Dedifferentiated amniotic fluid mesenchymal stem cell (primary cell): ENCODE data around the gene EXTL1.

ENCODE experiments used
- DNase-seq: peaks from one replicate; pipeline ENCODE4 v3.0.0-alpha.2; 2016; ENCODE audit errors: extremely low spot score

EXTL1 gene

DNA sequence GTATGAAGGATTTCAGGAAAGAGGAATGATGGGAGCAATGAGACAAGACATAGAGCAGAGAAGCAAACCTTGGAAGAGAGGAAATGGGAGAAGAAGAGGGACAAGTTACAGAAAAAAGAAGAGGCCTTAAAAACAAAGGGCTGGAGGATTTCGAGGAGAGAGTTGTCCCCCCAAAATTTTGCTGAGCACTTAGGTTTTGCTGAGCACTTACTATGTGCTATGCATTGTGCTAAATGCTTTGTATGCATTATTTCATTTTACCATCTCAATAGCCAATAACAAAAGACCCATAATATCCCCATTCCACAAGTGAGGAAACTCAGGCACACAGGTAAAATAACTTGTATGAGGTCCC lies 48.3 kb downstream of the EXTL1 start:
- DNase-seq: no peak

DNA sequence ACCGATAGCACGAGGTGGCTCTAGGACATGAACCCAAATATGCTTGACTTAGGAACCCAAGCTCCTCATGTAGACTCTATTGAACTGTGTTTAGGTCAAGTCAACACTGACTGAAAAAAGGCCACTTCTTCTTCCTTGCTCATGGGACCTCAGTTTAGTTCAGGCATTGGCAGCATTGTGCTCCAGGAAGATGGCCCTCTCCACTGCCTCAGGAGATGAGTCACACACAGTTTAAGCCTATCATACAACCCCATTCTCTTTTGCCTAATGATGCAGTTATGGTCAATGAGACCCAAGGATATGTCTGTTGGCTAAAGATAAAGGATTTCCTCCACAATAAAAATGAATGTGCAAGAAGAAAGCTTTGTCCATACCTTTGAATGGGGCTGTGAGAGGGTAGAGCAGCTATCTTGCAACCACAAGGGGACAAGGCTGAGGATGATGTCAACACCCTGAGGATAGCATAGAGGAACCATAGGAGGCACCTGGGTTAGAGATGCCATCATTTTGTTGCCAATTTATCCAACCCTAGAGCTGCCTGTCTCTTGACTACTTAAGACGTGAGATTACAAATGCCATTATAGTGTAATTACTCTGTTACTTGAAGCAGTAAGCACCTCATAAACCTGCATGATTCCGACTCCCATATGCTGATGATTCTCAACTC lies 48.9 kb downstream of the EXTL1 start:
- DNase-seq: no peak

GRCh38 chr1:26070963-26071342 lies 49.4 kb downstream of the EXTL1 start:
- DNase-seq: no peak

DNA sequence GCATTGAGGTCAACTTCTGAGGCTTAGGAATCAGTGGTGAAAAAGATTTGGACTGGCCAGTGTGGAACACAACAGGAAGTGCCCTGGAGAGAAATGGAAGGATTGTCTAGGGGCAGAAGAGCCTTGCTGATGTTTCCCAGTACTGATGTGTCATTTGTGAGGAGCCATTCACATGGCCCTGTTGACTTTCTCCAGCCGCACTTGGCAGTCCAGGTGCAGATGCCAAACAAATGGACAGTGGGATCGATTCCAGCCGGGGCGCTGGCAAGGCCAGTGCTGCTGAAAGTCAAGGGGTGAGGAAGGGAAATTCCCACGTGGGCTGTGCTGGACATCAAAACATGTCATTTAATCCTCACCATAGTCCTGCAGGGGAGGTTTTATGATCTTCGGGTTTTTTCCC lies 50.7 kb downstream of the EXTL1 start:
- no peak for DNase-seq

DNA sequence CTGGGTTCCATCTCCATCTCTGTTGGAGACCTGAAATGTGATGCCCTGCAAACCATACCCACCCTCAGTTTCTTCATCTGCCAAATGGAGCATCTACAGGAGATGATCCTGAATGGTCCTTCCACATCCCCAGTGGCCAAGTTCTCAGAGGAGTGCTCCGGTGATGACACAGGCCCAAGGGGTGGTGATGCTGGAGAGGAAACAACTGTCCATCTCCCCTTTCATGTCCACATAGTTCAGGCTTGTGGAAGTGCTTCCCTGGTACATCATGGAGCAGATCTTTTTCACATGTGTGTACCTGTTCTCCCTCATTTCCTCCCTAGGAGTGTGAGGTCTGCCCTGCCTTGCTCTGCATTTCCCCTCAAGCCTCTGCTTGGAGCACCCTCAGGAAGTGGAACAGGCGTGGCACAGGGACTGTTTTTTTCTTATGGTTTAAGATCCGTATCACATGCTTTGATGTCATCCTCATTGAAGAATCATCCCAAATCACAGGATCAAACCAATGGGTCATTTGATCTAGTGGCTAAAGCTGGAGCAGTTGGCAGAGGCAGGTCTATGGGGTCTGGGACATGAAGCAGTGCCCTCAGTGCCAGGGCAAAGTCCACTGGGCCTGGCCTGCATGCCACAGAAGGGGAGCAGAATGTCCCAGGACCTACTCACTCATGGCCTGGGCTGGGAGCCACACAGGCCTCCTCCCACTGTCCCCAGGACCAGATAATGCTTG lies 54.0 kb downstream of the EXTL1 start:
- DNase-seq: no peak

DNA sequence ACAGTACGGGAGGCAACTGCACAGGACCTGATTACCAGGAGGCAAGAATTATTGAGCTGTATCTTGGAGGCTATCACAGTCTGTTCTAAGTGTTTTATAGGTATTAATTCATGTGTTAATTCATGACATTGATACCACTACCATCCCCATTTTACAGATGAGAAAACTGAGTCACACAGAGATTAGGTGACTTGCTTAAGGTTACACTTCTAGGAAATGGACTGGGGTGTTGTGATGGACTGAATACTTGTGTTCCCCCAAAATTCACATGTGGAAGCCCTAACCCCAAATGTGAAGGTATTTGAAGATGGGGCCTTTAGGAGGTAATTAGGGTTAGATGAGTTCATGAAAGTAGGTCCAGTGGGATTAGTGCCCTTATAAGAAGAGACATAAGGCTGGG lies 55.9 kb downstream of the EXTL1 start:
- no peak for DNase-seq

GRCh38 chr1:26078286-26079177 lies 57.0 kb downstream of the EXTL1 start:
- DNase-seq: no peak

- no peak for DNase-seq
Measured at GRCh38 chr1:26079178-26079563, 57.6 kb downstream of the EXTL1 start.

DNA sequence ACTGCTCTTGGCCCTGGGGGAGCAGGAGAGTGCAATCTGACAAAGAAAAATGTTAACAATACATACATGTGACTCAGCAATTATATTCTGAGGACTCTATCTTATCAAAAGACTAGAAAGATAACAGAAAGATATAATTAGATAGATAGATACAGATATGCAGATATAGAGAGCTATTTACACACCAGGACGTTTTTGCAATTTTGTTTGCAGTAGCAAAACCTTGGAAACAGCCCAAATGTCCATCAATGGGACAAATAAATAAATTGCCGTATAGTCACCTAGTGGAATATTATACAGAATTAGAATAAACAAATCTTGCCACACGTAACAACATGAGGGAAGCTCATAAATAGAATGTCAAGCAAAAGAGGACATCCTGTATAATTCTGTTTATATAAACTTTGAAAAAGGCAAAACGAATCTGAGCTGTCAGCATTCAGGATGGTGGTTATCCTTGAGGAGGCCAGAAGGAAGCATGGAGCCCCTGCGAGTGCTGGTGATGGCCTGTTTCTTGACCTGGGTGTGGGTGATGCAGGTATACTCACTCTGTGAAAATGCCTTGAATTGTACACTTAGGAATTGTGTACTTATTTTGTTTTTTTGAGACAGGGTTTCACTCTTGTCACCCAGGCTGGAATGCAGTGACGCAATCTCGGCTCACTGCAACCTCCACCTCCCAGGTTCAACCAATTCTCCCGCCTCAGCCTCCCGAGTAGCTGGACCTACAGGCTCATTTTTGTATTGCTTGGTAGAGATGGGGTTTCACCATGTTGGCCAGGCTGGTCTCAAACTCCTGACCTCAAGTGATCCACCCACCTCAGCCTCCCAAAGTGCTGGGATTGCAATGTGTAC lies 58.6 kb downstream of the EXTL1 start:
- DNase-seq: no peak

DNA sequence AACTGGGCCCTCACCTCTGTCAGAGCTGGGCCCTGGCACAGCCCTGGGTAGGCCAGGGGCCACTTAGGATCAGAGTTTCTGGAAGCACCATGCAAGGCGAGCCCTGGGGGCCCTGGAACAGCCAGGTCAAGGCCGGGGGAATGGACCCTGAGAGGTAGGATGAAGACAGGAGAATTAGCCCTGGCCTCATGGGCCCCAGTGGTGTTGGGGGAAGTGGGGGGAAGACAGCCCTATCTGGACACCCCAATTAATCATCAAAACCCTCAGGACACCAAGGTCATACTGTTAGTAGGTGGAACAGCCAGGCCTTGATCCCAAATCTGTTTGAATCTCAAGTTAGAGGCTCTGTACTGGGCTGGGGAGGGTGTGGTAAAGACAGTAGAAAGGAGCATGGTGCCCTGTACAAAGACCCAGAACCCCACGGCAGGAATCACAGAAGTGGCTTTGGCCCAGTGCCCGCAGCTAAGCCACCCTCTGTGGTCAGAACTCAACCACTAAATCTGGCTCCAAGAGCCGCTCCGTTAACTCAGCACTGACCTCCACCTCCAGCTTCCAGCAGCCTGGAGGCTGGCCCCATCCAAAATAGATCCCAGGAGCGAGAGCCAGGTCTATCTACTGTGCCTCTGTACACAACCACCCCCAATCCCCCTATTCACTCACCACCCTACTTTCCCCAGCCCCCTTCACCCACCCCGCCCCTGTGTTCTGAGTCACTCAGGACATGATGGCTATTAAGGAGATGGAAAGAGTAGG lies 59.9 kb downstream of the EXTL1 start:
- no peak for DNase-seq

DNA sequence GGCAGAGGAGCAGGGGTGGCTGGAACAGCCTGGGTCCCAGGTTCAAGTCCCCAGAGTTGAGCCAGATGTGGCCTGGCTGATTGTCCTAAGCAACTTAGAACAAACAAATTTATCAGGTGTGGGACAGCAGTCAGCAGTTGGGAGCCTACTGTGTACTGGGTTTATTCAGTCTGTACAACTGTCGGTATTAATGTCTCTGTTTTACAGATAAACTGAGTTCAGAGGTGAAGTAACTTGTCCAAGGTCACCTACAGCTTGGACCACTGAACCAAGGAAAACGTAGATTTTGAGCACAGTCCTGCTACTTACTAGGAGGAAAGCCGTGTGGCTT lies 60.4 kb downstream of the EXTL1 start:
- no peak for DNase-seq

GRCh38 chr1:26083208-26083607 lies 61.6 kb downstream of the EXTL1 start:
- DNase-seq: no peak

GRCh38 chr1:26084091-26084561 lies 62.6 kb downstream of the EXTL1 start:
- no peak for DNase-seq

DNA sequence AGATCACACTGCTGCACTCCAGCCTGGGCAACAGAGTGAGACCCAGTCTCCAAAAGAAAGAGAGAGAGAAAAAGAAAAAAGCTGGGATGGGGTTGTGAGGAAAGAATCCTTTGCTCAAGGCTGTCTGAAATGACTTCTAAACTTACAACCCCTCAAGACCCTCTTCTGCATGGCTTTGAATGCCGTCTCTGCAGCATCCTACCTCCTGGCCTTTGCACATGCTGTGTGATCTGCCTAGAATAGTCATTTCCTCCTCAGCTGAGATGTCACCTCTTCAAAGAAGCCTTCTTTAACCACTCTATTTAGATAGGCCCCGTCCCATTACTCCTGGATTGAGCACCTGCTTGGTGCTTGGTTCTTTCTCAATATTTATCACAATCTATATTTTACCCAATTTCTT lies 63.3 kb downstream of the EXTL1 start:
- no peak for DNase-seq
